GM23338 (cell line): ENCODE measurements around the gene KCNJ6. TPM values are rescaled to one million over a fixed set of nuclear protein-coding genes. Genes with fewer than 3 reads are reported as not detected.

Experiments used
- ATAC-seq: fragments of 200-7000 bp; cut with Tn5 transposase; 3 replicates; pipeline ENCODE4 v1.9.1; 2020
- DNase-seq: peaks from one replicate; pipeline ENCODE4 v3.0.0-alpha.2; 2015; ENCODE audit warnings: low spot score
- H2AFZ ChIP-seq: fragments of 200-600 bp; sonication (generic); 2 replicates; pipeline ENCODE4 v1.8.0; 2016; ENCODE audit warnings: antibody characterized with exemption, mild to moderate bottlenecking, moderate library complexity
- H3F3A ChIP-seq: fragments of 200-600 bp; sonication (generic); replicated peaks from 2 replicates; pipeline ENCODE4 v1.8.0; 2017; ENCODE audit warnings: antibody characterized with exemption, mixed run types, low read depth
- H3K27ac ChIP-seq: fragments of 200-600 bp; sonication (generic); 2 replicates; pipeline ENCODE4 v1.6.1; 2016; ENCODE audit warnings: low read depth
- H3K27me3 ChIP-seq: fragments of 200-600 bp; sonication (generic); 2 replicates; pipeline ENCODE4 v1.8.0; 2016; ENCODE audit warnings: mild to moderate bottlenecking, mixed run types, moderate library complexity; ENCODE audit not compliant: insufficient read depth
- H3K36me3 ChIP-seq: fragments of 200-600 bp; sonication (generic); 2 replicates; pipeline ENCODE4 v1.8.0; 2016; ENCODE audit warnings: mild to moderate bottlenecking; ENCODE audit not compliant: insufficient read depth
- H3K4me1 ChIP-seq: fragments of 200-600 bp; sonication (generic); 2 replicates; pipeline ENCODE4 v1.8.0; 2016; ENCODE audit warnings: mild to moderate bottlenecking, moderate library complexity; ENCODE audit not compliant: insufficient read depth
- H3K4me2 ChIP-seq: fragments of 200-600 bp; sonication (generic); 2 replicates; pipeline ENCODE4 v1.7.1; 2017; ENCODE audit warnings: mixed run types
- H3K4me3 ChIP-seq: fragments of 200-600 bp; sonication (generic); 2 replicates; pipeline ENCODE4 v1.6.1; 2016; ENCODE audit warnings: mixed run types
- H3K79me2 ChIP-seq: fragments of 200-600 bp; sonication (generic); replicated peaks from 2 replicates; pipeline ENCODE4 v1.8.0; 2017; ENCODE audit warnings: mild to moderate bottlenecking; ENCODE audit not compliant: insufficient read depth
- H3K9me2 ChIP-seq: fragments of 200-600 bp; sonication (generic); 2 replicates; pipeline ENCODE4 v1.8.0; 2017; ENCODE audit not compliant: insufficient read depth
- H4K20me1 ChIP-seq: fragments of 200-600 bp; sonication (generic); replicated peaks from 2 replicates; pipeline ENCODE4 v1.8.0; 2017; ENCODE audit warnings: mild to moderate bottlenecking; ENCODE audit not compliant: insufficient read depth
- H3K27ac Mint-ChIP-seq: 2 replicates; pipeline ENCODE4 v1.8.0; 2020; ENCODE audit warnings: inconsistent platforms, mild to moderate bottlenecking, moderate library complexity, mixed read lengths
- H3K27me3 Mint-ChIP-seq: 3 replicates; pipeline ENCODE4 v1.8.0; 2022; ENCODE audit warnings: low read depth, mild to moderate bottlenecking, moderate library complexity, mixed read lengths, inconsistent platforms; ENCODE audit not compliant: insufficient read depth, poor library complexity
- H3K36me3 Mint-ChIP-seq: 3 replicates; pipeline ENCODE4 v1.8.0; 2021; ENCODE audit warnings: low read depth, mild to moderate bottlenecking, inconsistent platforms, moderate library complexity, mixed read lengths
- H3K4me1 Mint-ChIP-seq: 3 replicates; pipeline ENCODE4 v1.8.0; 2020; ENCODE audit warnings: mild to moderate bottlenecking, inconsistent platforms, mixed read lengths
- H3K4me3 Mint-ChIP-seq: 3 replicates; pipeline ENCODE4 v1.8.0; 2021; ENCODE audit warnings: moderate library complexity, mild to moderate bottlenecking, inconsistent platforms, mixed read lengths
- H3K9me3 Mint-ChIP-seq: 3 replicates; pipeline ENCODE4 v1.8.0; 2020; ENCODE audit warnings: moderate library complexity, mild to moderate bottlenecking, inconsistent platforms, mixed read lengths
- CREB1 ChIP-seq: fragments of 250-450 bp; sonication (Bioruptor Pico); IDR thresholded peaks from 2 replicates; pipeline ENCODE4 v1.5.0; 2020; ENCODE audit warnings: low read depth, mild to moderate bottlenecking, moderate library complexity
- CTCF ChIP-seq, 2 experiments: fragments of 200-600 bp in 1 of 2; sonication (generic) in 1 of 2; conservative IDR thresholded peaks; 2 replicates each; pipeline versions ENCODE4 v1.5.1 to v1.6.1; 2016 to 2017; ENCODE audit warnings: antibody characterized with exemption in 2 of 2, low read depth in 2 of 2, mild to moderate bottlenecking in 2 of 2, moderate library complexity in 1 of 2
- ETS1 ChIP-seq: IDR thresholded peaks from 2 replicates; pipeline ENCODE4 v1.6.1; 2016; ENCODE audit warnings: antibody characterized with exemption
- EZH2 ChIP-seq: fragments of 200-600 bp; sonication (generic); IDR thresholded peaks from one replicate; pipeline ENCODE4 v1.8.0; 2017; ENCODE audit warnings: antibody characterized with exemption, mild to moderate bottlenecking, low read depth; ENCODE audit not compliant: unreplicated experiment
- EZH2phosphoT487 ChIP-seq: fragments of 200-600 bp; sonication (generic); IDR thresholded peaks from one replicate; pipeline ENCODE4 v1.8.1; 2018; ENCODE audit warnings: antibody characterized with exemption; ENCODE audit not compliant: unreplicated experiment
- JUNB ChIP-seq: IDR thresholded peaks from one replicate; pipeline ENCODE4 v1.6.1; 2016; ENCODE audit warnings: antibody characterized with exemption; ENCODE audit not compliant: unreplicated experiment
- NANOG ChIP-seq: IDR thresholded peaks from 2 replicates; pipeline ENCODE4 v1.6.1; 2016; ENCODE audit warnings: antibody characterized with exemption, borderline replicate concordance
- POLR2AphosphoS5 ChIP-seq: IDR thresholded peaks from 2 replicates; pipeline ENCODE4 v1.6.1; 2016; ENCODE audit warnings: antibody characterized with exemption, low read depth
- REST ChIP-seq: IDR thresholded peaks from one replicate; pipeline ENCODE4 v1.6.1; 2018; ENCODE audit warnings: antibody characterized with exemption; ENCODE audit not compliant: unreplicated experiment
- STAT1 ChIP-seq: IDR thresholded peaks from one replicate; pipeline ENCODE4 v1.6.1; 2016; ENCODE audit warnings: antibody characterized with exemption; ENCODE audit not compliant: unreplicated experiment
- ZNF114 ChIP-seq: fragments of 250-450 bp; sonication (Bioruptor Pico); IDR thresholded peaks from 2 replicates; pipeline ENCODE4 v1.5.0; 2020; ENCODE audit warnings: mild to moderate bottlenecking, moderate library complexity
- ZNF331 ChIP-seq: fragments of 250-450 bp; sonication (Bioruptor Pico); IDR thresholded peaks from 2 replicates; pipeline ENCODE4 v1.5.0; 2020; ENCODE audit warnings: low read depth, mild to moderate bottlenecking, moderate library complexity
- ZNF462 ChIP-seq: fragments of 250-450 bp; sonication (Bioruptor Pico); IDR thresholded peaks from 2 replicates; pipeline ENCODE4 v1.5.0; 2020; ENCODE audit warnings: mild to moderate bottlenecking, moderate library complexity
- polyA plus RNA-seq: library from polyadenylated mRNA; unstranded; fragments of >200 nt; fragmentation: Nextera tagmentation; extraction: Ambion mirVana; gene quantifications from 2 replicates; pipeline ENCODE4 v1.2.1, GENCODE V29; 2016
- total RNA-seq: library from RNA; depleted of rRNA; stranded (reverse); fragments of >200 nt; shearing (Covaris generic); gene quantifications from 2 replicates; pipeline ENCODE4 v1.2.3, GENCODE V29; 2014

KCNJ6 gene
- total and polyA plus RNA-seq, 2 experiments from 2014 or later = 0.48 to 0.52 TPM

GRCh38 chr21:37627561-37627960 is 288.7 kb downstream of the KCNJ6 start:
- Mint-ChIP-seq H3K27ac (no peak overlapping the region), H3K36me3 (peaks cover 17% of the 10 kb centered on the region), H3K4me3 (no peak overlapping the region), H3K9me3 (peaks cover 18% of the 10 kb centered on the region), H3K27me3 (peaks cover 6% of the 10 kb centered on the region), H3K4me1 (peaks cover 49% of the 10 kb centered on the region)
- no peak for TF ChIP-seq JUNB
- no peak for TF ChIP-seq ZNF462 (CRISPR knock-in tag)
- TF ChIP-seq REST = no peak
- TF ChIP-seq EZH2 = no peak
- TF ChIP-seq EZH2phosphoT487 = no peak
- TF ChIP-seq CREB1 = no peak
- no peak for TF ChIP-seq ZNF114
- no peak for TF ChIP-seq STAT1
- no peak for TF ChIP-seq ZNF331
- TF ChIP-seq POLR2AphosphoS5 = no peak
- TF ChIP-seq NANOG = no peak
- TF ChIP-seq ETS1 = no peak
- TF ChIP-seq CTCF (conservative IDR thresholded peaks at IDR 0.05; ENCODE audit: low read depth in 2 of 2) = no peak
- Histone ChIP-seq H3K4me2 (no peak overlapping the region), H3K4me1 (peaks cover 34% of the 10 kb centered on the region), H3K27ac (no peak overlapping the region), H3K9me2 (peaks cover 4% of the 10 kb centered on the region), H2AFZ (no peak overlapping the region), H3K27me3 (no peaks in the 10 kb centered on the region), H4K20me1 (no peaks in the 10 kb centered on the region), H3K4me3 (no peak overlapping the region), H3K36me3 (peaks cover 3% of the 10 kb centered on the region; the same call in 1 of the 2 replicates), H3F3A (0 out of 2 replicates have a peak, but pooled peaks cover 5% of the 10 kb centered on the region), H3K79me2 (no peaks in the 10 kb centered on the region)
- ATAC-seq = no peak
- DNase-seq = no peak
